Natural killer cell (primary cell): ENCODE data around the gene ST8SIA2. TPM values are rescaled to one million over a fixed set of nuclear protein-coding genes. Genes with fewer than 3 reads are reported as not detected.

Experiments
- ATAC-seq, 3 donors: fragments of 150-1000 bp in 2 of 3; fragments of 200-7000 bp in 1 of 3; cut with Tn5 transposase; 1 replicate in 1 of 3; 2 replicates in 2 of 3; pipeline ENCODE4 v1.10.0; 2021; ENCODE audit warnings: mild to moderate bottlenecking in 2 of 3, moderate library complexity in 2 of 3
- DNase-seq, 2 donors: peaks; one replicate each; pipeline versions ENCODE4 v3.0.0 to v3.0.0-alpha.2; 2013 to 2021; ENCODE audit warnings: mixed read lengths in 1 of 2
- H3K27ac ChIP-seq: one replicate; pipeline ENCODE4 v1.5.1; 2013; ENCODE audit warnings: mild to moderate bottlenecking, low read length
- H3K27me3 ChIP-seq: one replicate; pipeline ENCODE4 v1.6.1; 2013; ENCODE audit warnings: low read length; ENCODE audit not compliant: control insufficient read depth, insufficient read depth
- H3K36me3 ChIP-seq: one replicate; pipeline ENCODE4 v1.6.1; 2013; ENCODE audit warnings: low read length; ENCODE audit not compliant: control insufficient read depth, insufficient read depth
- H3K4me1 ChIP-seq: one replicate; pipeline ENCODE4 v1.6.1; 2013; ENCODE audit warnings: low read length; ENCODE audit not compliant: control insufficient read depth, insufficient read depth
- H3K4me3 ChIP-seq: one replicate; pipeline ENCODE4 v1.5.1; 2013; ENCODE audit warnings: low read length
- H3K9me3 ChIP-seq: one replicate; pipeline ENCODE4 v1.6.1; 2013; ENCODE audit warnings: low read length; ENCODE audit not compliant: control insufficient read depth, insufficient read depth
- H3K27ac Mint-ChIP-seq, 2 donors: one replicate each; pipeline ENCODE4 v1.8.0; 2022; ENCODE audit warnings: mild to moderate bottlenecking in 2 of 2, mixed read lengths in 2 of 2, moderate library complexity in 1 of 2
- H3K27me3 Mint-ChIP-seq, 2 donors: one replicate each; pipeline ENCODE4 v1.8.0; 2022; ENCODE audit warnings: low read depth in 2 of 2, mixed read lengths in 2 of 2
- H3K36me3 Mint-ChIP-seq: one replicate; pipeline ENCODE4 v1.8.0; 2022; ENCODE audit warnings: mixed read lengths
- H3K4me1 Mint-ChIP-seq, 2 donors: one replicate each; pipeline ENCODE4 v1.8.0; 2022; ENCODE audit warnings: mixed read lengths in 2 of 2
- H3K4me3 Mint-ChIP-seq: one replicate; pipeline ENCODE4 v1.8.0; 2022; ENCODE audit warnings: mild to moderate bottlenecking, moderate library complexity, mixed read lengths
- H3K9me3 Mint-ChIP-seq, 2 donors: one replicate each; pipeline ENCODE4 v1.8.0; 2022; ENCODE audit warnings: mixed read lengths in 2 of 2
- CTCF ChIP-seq: fragments of 200-600 bp; IDR thresholded peaks from one replicate; pipeline ENCODE4 v1.8.0; 2022; ENCODE audit warnings: antibody characterized with exemption
- WGBS: methylation state at CpG from one replicate; pipeline ENCODE4 v1.1.7; 2013; ENCODE audit warnings: missing lambda C conversion rate; ENCODE audit not compliant: insufficient coverage; 5-methylcytosine and 5-hydroxymethylcytosine counted together
- intact Hi-C: fragments of 100-400 bp; cut with micrococcal nuclease; formaldehyde crosslinking; loops from one replicate; pipeline ENCODE4 v1.14.2; 2022
- total RNA-seq, 4 donors: library from RNA; stranded (reverse); fragments of 120-200 nt in 1 of 4; gene quantifications; one replicate each; pipeline versions ENCODE4 v1.2.3 to v1.2.4, GENCODE V29; 2013 to 2022

Gene ST8SIA2
- total RNA-seq, 3 donors from 2014 or later (not counting 1 experiment from before 2014, with no cell fraction given): not detected

DNA sequence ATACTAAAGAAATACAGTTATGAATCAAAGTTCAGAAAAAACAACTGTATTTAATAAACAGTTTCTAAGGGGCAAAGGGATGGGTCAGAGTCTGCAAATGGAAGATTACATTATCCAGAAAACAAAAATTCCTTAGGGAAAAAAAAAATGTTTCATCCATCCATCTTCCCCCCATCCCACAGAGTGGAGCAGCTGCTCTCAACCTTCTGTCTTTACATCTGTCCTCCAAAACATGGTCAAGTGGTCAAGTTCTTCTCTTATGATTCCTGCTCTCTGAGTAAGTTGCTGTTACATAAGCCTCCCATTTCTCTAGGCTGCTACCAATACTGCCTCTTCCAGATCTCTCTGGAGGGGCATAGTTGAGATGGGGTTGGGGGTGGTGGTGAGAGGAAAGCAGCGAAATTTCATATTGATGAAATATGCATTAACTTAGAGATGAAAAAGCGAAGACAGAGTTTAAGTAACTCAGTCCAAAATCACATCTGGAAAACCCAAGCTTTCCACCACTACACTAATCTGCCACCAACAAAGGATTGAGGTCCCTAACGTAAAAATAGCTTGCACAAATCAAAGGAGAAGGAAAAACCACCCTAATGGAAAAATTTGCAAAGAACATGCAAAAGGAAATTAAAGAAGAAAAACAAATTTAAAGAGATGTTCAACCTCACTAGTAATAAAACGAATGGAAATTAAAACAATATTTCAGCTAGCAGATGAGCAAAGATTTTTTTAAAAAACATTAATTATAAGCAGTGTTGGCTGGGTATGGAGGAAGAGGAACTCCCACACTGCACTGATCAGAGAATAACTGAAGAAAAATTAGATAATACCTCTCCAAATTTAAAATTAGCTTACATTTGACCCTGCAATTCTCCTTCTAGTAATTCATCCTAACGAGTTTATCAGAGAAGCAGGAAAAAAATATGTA, 109.5 kb downstream of the ST8SIA2 start:
- Histone ChIP-seq H3K27ac (no peak overlapping the region), H3K4me3 (no peak overlapping the region), H3K9me3 (no peaks in the 10 kb centered on the region), H3K27me3 (no peaks in the 10 kb centered on the region), H3K36me3 (no peaks in the 10 kb centered on the region), H3K4me1 (no peaks in the 10 kb centered on the region)
- peaks cover 7% of the 10 kb centered on the region for H3K36me3 Mint-ChIP-seq
- no peak overlapping the region for H3K27ac Mint-ChIP-seq
- DNase-seq (no peak), ATAC-seq (no peak)
- TF ChIP-seq CTCF: no peak
- peaks cover 2 to 7% of the 10 kb centered on the region in 2 donors for H3K9me3 Mint-ChIP-seq
- H3K4me3 Mint-ChIP-seq: no peak overlapping the region
- WGBS: 70% methylated on average over 2 of the region's 5 CpGs
- intact Hi-C loops: no loop called here
- H3K27me3 Mint-ChIP-seq: peaks cover 20 to 49% of the 10 kb centered on the region in 2 donors
- no peaks in the 10 kb centered on the region for H3K4me1 Mint-ChIP-seq

- H3K4me3 ChIP-seq: no peak overlapping the region
- H3K36me3 ChIP-seq: no peaks in the 10 kb centered on the region
- Mint-ChIP-seq H3K27ac (no peak overlapping the region), H3K4me3 (no peak overlapping the region), H3K9me3 (peaks cover 2 to 7% of the 10 kb centered on the region in 2 donors), H3K4me1 (no peaks in the 10 kb centered on the region), H3K36me3 (peaks cover 7% of the 10 kb centered on the region), H3K27me3 (peaks cover 20 to 49% of the 10 kb centered on the region in 2 donors)
- intact Hi-C loops: no loop called here
- no peaks in the 10 kb centered on the region for H3K9me3 ChIP-seq
- no peaks in the 10 kb centered on the region for H3K4me1 ChIP-seq
- no peak for TF ChIP-seq CTCF
- 54% methylated on average over 3 of the region's 4 CpGs for WGBS
- H3K27ac ChIP-seq: no peak overlapping the region
- no peak for ATAC-seq
- H3K27me3 ChIP-seq: no peaks in the 10 kb centered on the region
- no peak for DNase-seq
Measured at GRCh38 chr15:92503889-92504288, 110.2 kb downstream of the ST8SIA2 start.

GRCh38 chr15:92505611-92506010, 111.9 kb downstream of the ST8SIA2 start:
- Histone ChIP-seq H3K27me3 (no peaks in the 10 kb centered on the region), H3K27ac (no peak overlapping the region), H3K4me3 (no peak overlapping the region), H3K9me3 (no peaks in the 10 kb centered on the region), H3K36me3 (no peaks in the 10 kb centered on the region), H3K4me1 (no peaks in the 10 kb centered on the region)
- WGBS: 86% methylated on average over 1 of the region's 1 CpG
- DNase-seq (no peak), ATAC-seq (no peak)
- H3K9me3 Mint-ChIP-seq: peaks cover 2 to 7% of the 10 kb centered on the region in 2 donors
- H3K36me3 Mint-ChIP-seq: peaks cover 7% of the 10 kb centered on the region
- H3K4me3 Mint-ChIP-seq: no peak overlapping the region
- no peak for TF ChIP-seq CTCF
- intact Hi-C loops: no loop called here
- H3K27me3 Mint-ChIP-seq: peaks cover 16 to 38% of the 10 kb centered on the region in 2 donors
- H3K27ac Mint-ChIP-seq: no peak overlapping the region
- H3K4me1 Mint-ChIP-seq: no peaks in the 10 kb centered on the region
